ENCODE data around the gene GABARAPL2. TPM values are rescaled to one million over a fixed set of nuclear protein-coding genes. Genes with fewer than 3 reads are reported as not detected.
"Not testable (repeated sequence)": the region's sequence is repeated elsewhere in the genome, so short reads cannot be mapped to it uniquely, and the experiment has no call there.

Gene GABARAPL2
- total RNA-seq, 2 donors from 2014 or later = 35.9 to 66.2 TPM

GRCh38 chr16:75541236-75541635, 24.9 kb upstream of the GABARAPL2 start:
- Histone ChIP-seq H3K4me3 (no peak overlapping the region), H3K4me1 (no peaks in the 10 kb centered on the region), H3K9me3 (no peaks in the 10 kb centered on the region), H3K36me3 (replicated peaks in 1 of 2; ENCODE audit: insufficient read depth in 1 of 2, low read depth in 2 of 2) (no peaks in the 10 kb centered on the region), H3K27me3 (no peaks in the 10 kb centered on the region), H3K27ac (no peak overlapping the region)
- intact Hi-C loops (cut with DNase I) = no loop called here
- DNase-seq (no peak), ATAC-seq (no peak)
- 65 to 72% methylated on average over 5 of the region's 5 CpGs for WGBS, 2 donors
- TF ChIP-seq CTCF (IDR thresholded peaks at IDR 0.05) = no peak
- TF ChIP-seq POLR2A (IDR thresholded peaks at IDR 0.05) = no peak

GRCh38 chr16:75542462-75542861, 23.7 kb upstream of the GABARAPL2 start:
- H3K27ac ChIP-seq; H3K9me3 ChIP-seq; intact Hi-C loops (cut with DNase I); H3K36me3 ChIP-seq (replicated peaks in 1 of 2; ENCODE audit: insufficient read depth in 1 of 2, low read depth in 2 of 2); H3K27me3 ChIP-seq; ATAC-seq; H3K4me3 ChIP-seq; DNase-seq; H3K4me1 ChIP-seq: not testable (repeated sequence)
- WGBS, 2 donors = 92 to 95% methylated on average over 4 to 8 of the region's 8 CpGs

DNA sequence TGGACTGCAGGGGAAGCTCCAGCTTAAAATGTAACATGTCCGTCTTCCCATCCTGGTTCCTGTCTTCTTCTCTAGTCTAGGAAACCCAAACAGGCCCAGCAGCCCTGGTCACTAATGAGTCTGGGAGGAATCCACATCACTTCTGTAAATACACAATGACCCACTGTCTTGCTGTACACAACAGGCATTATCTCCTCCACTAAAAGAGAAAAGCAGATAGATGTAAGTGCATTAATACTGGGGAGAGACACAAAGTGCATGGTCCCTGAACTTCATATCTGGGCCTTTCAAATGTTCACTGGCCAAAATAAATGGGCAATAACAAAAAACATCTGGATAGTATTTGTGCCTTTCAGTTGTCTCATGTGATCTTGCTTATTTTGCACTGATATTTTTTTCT, 20.3 kb upstream of the GABARAPL2 start:
- H3K27ac ChIP-seq; DNase-seq; H3K4me1 ChIP-seq; H3K27me3 ChIP-seq; H3K9me3 ChIP-seq; ATAC-seq; intact Hi-C loops (cut with DNase I); H3K36me3 ChIP-seq (replicated peaks in 1 of 2; ENCODE audit: insufficient read depth in 1 of 2, low read depth in 2 of 2); H3K4me3 ChIP-seq: not testable (repeated sequence)
- 100% methylated on average over 1 of the region's 1 CpG; no CpG with 5 or more reads in 1 of the 2 donors for WGBS, 2 donors

- intact Hi-C loops (cut with DNase I) = no loop called here
- 91 to 94% methylated on average over 7 of the region's 7 CpGs for WGBS, 2 donors
- no peak for ATAC-seq
- Histone ChIP-seq H3K27me3 (no peaks in the 10 kb centered on the region), H3K9me3 (no peaks in the 10 kb centered on the region), H3K36me3 (replicated peaks in 1 of 2; ENCODE audit: insufficient read depth in 1 of 2, low read depth in 2 of 2) (no peaks in the 10 kb centered on the region), H3K27ac (no peak overlapping the region), H3K4me1 (no peaks in the 10 kb centered on the region), H3K4me3 (no peak overlapping the region)
- TF ChIP-seq POLR2A (IDR thresholded peaks at IDR 0.05) (no peak), CTCF (IDR thresholded peaks at IDR 0.05) (no peak)
- DNase-seq = no peak
These were observed 19.9 kb upstream of the GABARAPL2 start for GRCh38 chr16:75546293-75546692.

DNA sequence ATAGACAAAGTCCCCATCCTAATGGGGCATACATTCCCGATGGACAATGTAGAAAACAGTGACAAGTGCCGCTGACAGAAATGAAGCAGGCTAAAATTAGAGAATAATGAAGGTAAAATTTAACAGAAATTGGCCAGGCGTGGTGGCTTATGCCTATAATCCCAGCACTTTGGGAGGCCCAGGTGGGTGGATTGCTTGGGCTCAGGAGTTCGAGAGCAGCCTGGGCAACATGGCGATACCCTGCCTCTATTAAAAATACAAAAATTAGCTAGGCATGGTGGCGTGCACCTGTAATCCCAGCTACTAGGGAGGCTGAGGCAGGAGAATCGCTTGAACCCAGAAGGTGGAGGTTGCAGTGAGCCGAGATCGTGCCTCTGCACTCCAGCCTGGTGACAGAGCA, 17.7 kb upstream of the GABARAPL2 start:
- WGBS, 2 donors = 86 to 93% methylated on average over 9 of the region's 9 CpGs
- H3K4me3 ChIP-seq; intact Hi-C loops (cut with DNase I); DNase-seq; H3K27ac ChIP-seq; H3K36me3 ChIP-seq (replicated peaks in 1 of 2; ENCODE audit: insufficient read depth in 1 of 2, low read depth in 2 of 2); H3K9me3 ChIP-seq; H3K4me1 ChIP-seq; ATAC-seq; H3K27me3 ChIP-seq: not testable (repeated sequence)

DNA sequence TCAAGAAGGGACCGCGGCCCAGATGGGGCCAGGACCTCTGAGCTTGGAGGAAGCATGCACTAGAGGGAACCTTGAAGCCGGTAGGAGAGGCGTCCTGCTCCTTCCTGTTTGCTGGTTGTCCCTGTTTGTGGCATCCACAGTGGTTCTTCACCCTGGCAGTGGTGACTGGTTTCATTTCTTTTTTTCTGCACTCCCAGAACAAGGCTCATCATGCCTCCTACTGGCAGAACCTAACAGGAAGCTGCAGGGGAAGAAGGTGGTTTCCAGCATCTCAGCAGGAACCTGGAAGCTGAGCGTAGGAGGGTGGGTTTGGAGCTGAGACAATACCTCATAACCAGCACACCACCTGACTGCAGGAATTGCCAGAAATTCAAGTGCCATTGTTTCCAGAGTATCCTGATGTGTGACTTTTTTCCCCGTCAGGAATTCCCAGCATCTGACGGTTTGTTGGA, 15.9 kb upstream of the GABARAPL2 start:
- WGBS, 2 donors = 72 to 89% methylated on average over 7 of the region's 7 CpGs
- no peak overlapping the region for H3K4me3 ChIP-seq
- no peak overlapping the region for H3K27ac ChIP-seq

More for the DNA sequence above, 15.9 kb upstream of the GABARAPL2 start:
- DNase-seq (peak in 2 of 4 donors; percentile 14 to 44), ATAC-seq (peak; percentile 39)
- Histone ChIP-seq H3K27me3 (no peaks in the 10 kb centered on the region), H3K36me3 (replicated peaks in 1 of 2; ENCODE audit: insufficient read depth in 1 of 2, low read depth in 2 of 2) (no peaks in the 10 kb centered on the region), H3K9me3 (no peaks in the 10 kb centered on the region), H3K4me1 (peaks cover under 1% of the 10 kb centered on the region)
- intact Hi-C loops (cut with DNase I) = no loop called here
- TF ChIP-seq POLR2A (IDR thresholded peaks at IDR 0.05) (no peak), CTCF (IDR thresholded peaks at IDR 0.05) (peak in 2 of 7 experiments; percentile 25 to 31)

All from body of pancreas (tissue), 4 donors.